Limb (tissue), 2 donors: ENCODE data around the gene MYZAP.

Experiments
- DNase-seq, 2 donors: peaks; one replicate each; pipeline ENCODE4 v3.0.0-alpha.2; 2016; ENCODE audit errors: extremely low spot score in 2 of 2

Gene MYZAP

GRCh38 chr15:57591822-57592367 is at the start of gene MYZAP:
TSS of gene MYZAP (plus strand) at chr15:57591904. CDS start at chr15:57592035, 131 bp downstream.
- peak in 1 of 2 donors; percentile 73 for DNase-seq

- DNase-seq = no peak
Observed at GRCh38 chr15:57542505-57542817, 49.2 kb upstream of the MYZAP start.

- DNase-seq = no peak
Observed at GRCh38 chr15:57544848-57545480, 46.7 kb upstream of the MYZAP start.

GRCh38 chr15:57545995-57546394 is 45.7 kb upstream of the MYZAP start:
- no peak for DNase-seq

GRCh38 chr15:57547243-57547755 is 44.4 kb upstream of the MYZAP start:
- no peak for DNase-seq

- no peak for DNase-seq
Observed at GRCh38 chr15:57548351-57548750, 43.4 kb upstream of the MYZAP start.

GRCh38 chr15:57548835-57549234 is 42.9 kb upstream of the MYZAP start:
- DNase-seq = no peak

GRCh38 chr15:57549935-57550334 is 41.8 kb upstream of the MYZAP start:
- DNase-seq = no peak

GRCh38 chr15:57550640-57551039 is 41.1 kb upstream of the MYZAP start:
- no peak for DNase-seq

GRCh38 chr15:57551715-57552677 is 39.7 kb upstream of the MYZAP start:
- DNase-seq = peak in 1 of 2 donors; percentile 39

- DNase-seq = no peak
Observed at GRCh38 chr15:57552678-57553334, 38.9 kb upstream of the MYZAP start.

- no peak for DNase-seq
Observed at GRCh38 chr15:57553526-57553925, 38.2 kb upstream of the MYZAP start.

- peak in 1 of 2 donors; percentile 24 for DNase-seq
Observed at GRCh38 chr15:57554063-57554811, 37.5 kb upstream of the MYZAP start.

- DNase-seq = no peak
Observed at GRCh38 chr15:57554812-57555179, 36.9 kb upstream of the MYZAP start.

- peak in 1 of 2 donors; percentile 63 for DNase-seq
Observed at GRCh38 chr15:57555270-57555669, 36.4 kb upstream of the MYZAP start.

- DNase-seq = no peak
Observed at GRCh38 chr15:57556040-57556439, 35.7 kb upstream of the MYZAP start.

- no peak for DNase-seq
Observed at GRCh38 chr15:57557267-57557666, 34.4 kb upstream of the MYZAP start.

GRCh38 chr15:57557810-57558209 is 33.9 kb upstream of the MYZAP start:
- DNase-seq = no peak

GRCh38 chr15:57559875-57560274 is 31.8 kb upstream of the MYZAP start:
- DNase-seq = peak in 1 of 2 donors; percentile 71

- peak; percentile 80 for DNase-seq
Observed at GRCh38 chr15:57561041-57561711, 30.5 kb upstream of the MYZAP start.
